Fibroblast of skin of abdomen (primary cell): Measurements from ENCODE around the gene RASGRP1.
A peak's percentile ranks its signal among the peaks of the same experiment; 100 is the strongest.

Source experiments
- DNase-seq: peaks from one replicate; pipeline ENCODE4 v3.0.0-alpha.2; 2013

The RASGRP1 gene

DNA sequence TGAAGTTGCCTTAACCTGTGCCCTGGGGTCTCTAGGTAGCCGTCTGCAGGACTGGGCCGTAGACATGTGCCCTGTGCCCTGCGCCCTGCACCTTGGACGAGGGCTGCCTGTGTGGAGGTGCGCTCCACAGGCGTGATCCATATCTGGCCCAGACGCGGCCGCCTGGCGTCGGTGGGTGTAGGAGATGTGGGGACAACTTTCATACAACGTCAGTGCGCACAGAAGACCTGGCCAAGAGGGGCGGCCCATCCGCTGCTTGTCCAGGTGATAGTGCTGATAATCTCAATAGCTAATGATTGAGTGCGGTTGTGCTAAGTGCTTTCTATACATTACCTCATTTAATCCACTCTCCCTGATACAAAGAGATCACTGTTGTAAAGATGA lies 665 bp upstream of the RASGRP1 start:
- no peak for DNase-seq

DNA sequence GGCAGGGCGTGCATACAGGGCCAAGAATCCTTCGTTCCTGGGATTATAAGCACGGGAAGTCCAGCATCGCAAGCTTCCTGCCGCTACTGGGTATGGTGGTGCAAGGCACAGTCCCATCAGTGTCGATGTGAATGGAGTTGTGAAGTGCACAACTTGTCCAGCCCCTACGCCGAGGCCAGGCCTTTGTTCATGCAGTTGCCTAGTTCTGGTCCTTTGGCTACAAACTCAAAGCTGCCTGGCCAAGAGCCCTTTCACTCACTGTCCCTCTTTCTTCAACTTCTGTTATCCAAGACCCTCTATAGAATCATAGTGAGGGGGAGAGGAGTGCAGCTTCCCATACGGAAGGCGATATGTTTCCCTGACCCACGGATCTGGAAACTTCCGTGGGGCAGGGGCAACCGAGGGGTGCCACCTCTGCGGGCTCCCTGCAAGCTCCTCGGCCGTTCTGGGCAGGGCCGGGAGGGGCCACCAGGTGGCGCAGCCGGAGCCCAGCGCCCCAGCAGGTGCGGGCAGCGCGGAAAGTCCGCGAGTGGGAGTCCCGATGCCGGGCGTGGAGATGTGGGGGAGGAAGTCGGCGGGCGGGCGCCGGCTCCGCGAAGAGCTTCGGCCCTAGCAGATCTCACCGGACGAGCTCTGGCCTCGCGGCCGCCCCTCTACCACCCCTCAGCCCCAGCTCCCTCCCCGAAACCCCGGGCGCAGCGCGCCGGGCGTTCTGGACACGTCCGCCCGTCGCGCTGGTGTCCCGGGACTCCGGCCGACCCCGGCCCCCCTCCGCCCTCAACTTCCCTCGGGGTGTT lies 693 bp downstream of the RASGRP1 start:
- DNase-seq: peak; percentile 29

DNA sequence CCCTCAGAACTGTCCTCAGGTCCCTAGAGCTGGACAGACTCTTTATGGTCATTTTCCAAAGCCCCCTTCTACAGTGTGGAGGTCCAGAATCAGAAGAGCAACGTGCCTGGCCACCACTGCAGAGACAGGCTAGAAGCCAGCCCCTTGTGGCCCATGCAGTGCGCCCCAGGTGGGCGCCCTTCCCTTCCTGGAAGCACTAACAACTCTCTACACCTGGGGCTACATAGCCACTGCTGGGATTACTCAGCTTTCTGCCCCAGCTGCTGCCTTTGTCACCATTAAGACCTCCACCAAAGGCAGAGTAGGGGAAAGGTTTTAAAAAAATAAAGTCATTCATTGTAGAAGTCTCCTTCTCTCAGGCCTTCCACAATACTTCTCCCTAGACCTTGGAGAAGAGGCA lies 2.3 kb downstream of the RASGRP1 start:
- no peak for DNase-seq

DNA sequence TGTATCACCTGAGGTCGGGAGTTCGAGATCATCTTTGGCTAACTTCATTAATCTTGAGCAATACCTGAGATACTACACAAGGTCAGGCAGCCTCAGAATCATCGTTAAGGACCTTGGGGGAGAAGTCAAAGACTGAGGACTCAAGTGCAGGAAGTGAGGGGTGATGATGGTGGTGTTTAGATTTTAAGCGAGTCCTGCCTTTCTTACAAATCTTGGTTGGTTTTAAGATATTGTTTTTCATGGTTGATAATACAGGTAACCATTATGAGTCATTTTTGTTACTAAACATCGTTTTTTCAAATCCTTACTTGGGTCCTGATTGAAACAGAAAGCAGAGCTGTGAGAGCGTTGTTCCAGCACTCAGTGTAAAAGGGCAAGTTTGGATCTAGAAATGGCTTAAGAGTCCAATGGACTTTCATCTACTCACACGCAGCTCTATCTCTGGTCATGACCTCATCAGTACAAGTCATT lies 4.1 kb downstream of the RASGRP1 start:
- DNase-seq: no peak

DNA sequence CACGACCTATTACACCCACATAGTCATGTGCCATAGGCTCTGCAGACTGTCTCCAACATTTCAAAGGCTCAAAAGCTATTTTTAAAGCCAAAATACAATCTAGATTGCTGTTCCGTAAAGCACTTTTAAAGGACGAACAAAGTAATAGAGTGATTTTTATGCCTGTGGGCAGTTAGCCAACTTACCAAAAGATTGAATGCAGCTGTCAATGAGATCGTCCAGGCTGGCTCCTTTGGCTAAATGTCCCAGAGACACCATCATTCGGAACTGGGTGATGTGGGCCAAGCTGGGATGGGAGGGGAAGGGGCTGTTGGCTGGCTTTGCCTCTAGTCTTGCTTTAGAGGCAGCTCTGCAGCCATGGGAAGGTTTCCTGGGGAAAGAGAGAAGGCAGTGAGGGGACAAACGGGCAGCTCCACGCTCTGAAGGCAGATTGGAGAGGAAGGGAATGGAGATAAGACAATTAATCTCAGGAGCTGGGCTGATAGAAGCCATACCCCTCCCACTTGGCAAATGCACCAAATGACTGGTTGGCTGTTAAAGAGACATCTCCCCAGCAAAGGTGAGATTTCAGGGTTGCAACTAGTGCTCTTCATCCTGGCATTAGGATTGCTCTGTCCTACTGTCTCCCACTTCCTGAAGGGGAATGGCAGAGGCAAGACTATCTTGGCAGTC lies 4.8 kb downstream of the RASGRP1 start:
- DNase-seq: peak; percentile 21

DNA sequence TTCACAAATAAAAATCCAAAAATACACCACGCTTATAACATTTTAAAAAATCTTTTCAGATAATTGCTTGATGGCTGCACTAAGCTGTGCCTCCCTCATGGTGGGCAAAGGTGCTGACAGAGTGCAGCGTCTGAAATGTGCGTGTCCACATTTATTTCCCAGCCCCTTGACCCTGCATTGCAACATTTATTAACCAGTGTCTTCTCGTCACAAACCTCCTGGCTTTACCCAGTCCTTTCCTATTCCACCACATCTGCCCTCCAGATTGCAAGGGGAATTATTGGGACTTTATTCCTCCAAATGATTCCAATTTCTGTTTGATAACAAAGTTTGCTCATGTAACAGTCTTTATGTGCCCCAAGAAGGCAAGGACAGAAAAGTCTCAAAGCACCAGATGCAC lies 5.5 kb downstream of the RASGRP1 start:
- DNase-seq: peak; percentile 20

DNA sequence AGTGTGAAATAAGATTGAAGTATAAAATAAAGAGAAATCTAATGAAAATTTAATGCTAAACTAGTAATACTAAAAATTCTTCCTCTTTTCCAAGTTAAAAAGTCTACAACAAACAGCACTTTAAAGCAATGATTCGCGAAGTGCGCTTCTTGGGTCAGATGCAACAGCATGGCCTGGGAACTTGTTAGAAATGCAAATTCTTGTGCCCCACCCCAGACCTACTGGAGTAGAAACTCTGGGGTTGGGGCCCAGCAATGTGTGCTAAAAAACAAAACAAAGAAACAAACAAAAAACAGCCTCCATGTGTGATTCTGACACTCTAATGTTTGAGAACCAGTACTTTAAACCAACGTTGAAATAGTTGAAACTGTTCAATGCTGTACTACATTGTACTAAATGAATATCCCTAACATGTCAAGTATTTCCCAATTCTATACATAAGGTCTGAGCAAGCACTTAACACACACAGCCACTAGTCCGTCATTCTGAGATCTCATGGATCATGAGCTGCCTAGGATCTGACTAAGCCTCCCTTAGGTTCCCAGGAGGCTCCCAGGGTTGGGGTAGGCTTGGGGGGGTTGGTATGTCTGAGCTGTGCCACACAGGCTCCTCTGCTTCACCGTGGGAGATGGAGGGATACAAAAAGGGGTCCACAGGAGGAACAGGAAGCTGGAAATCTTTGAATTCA lies 6.1 kb downstream of the RASGRP1 start:
- peak; percentile 90 for DNase-seq

DNA sequence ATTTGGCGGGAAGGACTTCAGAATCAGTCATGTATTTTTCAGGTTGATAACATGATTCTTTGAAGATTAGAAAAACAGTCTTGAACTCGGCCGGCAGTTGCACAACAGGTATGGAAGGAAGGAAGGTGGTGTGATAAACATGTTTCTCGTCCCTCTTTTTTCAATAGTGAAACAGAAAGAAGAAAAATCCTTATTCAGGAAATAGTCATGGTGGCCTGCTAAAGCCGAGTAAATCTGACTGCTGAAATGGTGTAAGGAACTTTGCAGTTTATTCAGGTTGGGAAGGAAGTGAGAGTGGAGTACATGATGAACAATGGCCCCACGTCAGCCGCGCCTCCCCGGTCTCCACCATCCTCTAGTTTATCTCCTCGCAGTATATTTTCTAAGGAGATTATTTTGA lies 6.7 kb downstream of the RASGRP1 start:
- no peak for DNase-seq

DNA sequence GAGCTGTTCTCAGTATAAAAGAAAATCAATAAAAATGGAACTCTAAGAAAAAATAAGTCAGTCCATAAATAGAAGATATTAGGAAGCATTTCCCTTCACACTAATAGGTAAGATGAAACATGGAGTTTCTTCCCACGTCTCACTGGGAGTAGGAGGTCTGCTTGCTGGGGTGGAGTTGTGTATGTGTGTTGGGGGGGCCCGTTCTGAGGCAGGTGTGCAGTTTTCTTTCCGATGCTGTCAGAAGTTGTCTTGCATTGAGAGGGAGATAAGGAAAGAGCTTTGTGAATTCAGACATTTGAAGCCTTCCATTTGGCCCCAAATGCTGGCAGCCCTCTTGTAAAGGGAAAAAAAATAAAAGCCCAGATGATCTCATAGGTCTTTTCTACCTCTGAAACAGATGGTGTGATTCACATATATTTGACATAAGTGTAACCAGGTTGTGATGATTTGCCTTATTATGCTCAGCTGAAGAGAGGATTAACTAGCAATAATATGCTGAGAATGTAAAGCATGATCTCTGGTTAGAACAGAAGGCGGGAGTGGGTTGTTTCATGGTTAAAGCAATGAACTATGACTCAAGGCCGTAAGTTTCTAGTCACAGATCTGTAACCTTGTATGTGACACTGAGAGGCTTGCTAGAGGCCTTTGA lies 8.8 kb downstream of the RASGRP1 start:
- DNase-seq: peak; percentile 95

DNA sequence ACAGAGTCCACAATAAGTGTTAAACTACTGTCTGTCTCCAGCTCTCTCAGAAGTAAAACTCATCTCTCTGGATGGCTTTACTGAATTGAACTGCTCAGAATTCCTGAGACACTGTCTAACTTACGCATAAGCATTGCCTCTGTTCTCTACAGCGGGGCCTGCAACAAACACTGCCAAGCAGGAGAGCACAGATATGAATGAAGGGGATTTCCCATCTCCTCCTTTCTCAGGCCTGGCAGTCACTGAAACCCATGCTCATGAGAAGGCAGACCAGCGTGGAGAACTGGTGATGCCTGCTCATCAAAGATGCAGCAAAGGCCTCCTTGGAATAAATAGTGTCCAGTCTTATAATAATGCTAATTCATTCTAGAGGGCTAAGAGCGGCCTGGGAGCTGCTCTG lies 10.3 kb downstream of the RASGRP1 start:
- peak; percentile 54 for DNase-seq

DNA sequence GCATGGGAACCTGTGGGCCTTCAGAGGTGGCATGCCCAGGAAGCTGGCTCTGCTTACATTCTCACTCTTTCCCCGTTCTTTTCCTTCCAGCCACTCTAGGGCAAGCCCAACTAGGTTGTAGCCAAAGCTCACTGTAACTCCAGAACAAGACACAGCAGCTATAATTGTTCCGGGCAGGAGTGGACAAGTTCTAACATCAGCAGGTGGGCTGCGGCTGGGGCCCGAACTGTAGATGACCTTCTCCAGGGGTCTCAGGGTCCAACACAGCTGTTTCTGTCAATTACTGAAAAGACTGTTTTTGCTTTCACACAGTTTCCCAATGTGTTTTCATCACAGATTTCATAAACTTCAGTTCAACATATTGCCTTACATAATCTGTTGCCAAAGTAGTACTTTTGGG lies 11.5 kb downstream of the RASGRP1 start:
- no peak for DNase-seq

DNA sequence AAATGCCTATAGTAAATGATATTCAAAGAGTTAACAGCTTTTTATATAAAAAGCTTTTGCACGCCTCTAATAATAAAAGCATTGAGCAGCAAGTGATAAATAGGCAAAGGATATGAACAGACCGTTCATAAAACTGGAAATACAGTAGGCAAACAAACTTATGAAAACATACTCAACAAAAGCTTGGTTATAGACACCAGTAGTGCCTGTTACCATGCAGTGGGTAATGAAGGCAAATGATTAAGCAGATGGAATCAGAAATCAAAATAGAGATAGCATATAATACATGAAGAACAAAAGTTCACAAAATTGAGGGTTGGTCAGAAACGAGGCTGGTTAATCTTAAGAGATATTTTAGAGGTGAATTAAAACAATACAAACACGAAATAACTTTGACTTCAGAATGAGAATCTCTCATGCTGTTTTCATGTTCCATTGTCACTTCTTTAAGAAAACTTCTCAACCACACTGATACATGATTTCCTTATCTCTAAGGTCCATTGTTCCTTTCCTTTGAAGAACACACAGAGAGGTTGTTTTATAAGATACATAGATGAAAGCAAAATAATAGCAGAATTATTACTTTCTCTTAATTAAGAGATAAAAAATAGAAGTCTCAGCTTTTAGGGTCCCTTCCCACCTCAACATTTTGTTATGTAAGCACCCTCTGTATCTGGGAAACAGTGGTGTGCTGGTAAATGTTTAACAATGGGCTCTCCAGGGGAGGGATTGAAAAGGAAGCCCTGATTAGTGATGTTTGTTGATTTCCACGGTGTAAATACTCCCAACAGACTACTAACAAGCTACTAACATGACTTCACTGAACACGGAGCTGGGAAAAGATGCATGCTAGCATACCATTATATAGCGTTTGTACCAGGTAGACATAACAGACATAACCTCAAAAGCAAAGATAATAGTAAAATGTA lies 12.6 kb downstream of the RASGRP1 start:
- no peak for DNase-seq

DNA sequence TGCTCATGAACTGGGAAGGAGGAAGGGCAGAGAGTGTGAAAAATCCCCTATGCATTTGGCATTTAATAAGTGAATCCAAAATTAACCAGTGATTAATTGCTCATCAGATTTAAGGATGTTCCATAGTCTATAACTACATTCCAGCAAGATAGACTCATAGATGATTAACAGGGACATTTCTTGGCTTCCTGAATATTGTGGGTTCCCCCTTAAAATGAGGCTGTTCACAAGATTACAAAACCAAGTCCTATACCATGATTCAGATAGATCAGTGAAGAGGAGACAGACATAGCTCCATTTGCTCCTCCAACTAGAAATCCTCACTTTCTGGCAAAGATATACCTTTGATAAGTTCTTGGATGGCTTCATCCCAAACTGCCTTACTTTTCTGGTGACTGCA lies 15.4 kb downstream of the RASGRP1 start:
- peak; percentile 90 for DNase-seq

DNA sequence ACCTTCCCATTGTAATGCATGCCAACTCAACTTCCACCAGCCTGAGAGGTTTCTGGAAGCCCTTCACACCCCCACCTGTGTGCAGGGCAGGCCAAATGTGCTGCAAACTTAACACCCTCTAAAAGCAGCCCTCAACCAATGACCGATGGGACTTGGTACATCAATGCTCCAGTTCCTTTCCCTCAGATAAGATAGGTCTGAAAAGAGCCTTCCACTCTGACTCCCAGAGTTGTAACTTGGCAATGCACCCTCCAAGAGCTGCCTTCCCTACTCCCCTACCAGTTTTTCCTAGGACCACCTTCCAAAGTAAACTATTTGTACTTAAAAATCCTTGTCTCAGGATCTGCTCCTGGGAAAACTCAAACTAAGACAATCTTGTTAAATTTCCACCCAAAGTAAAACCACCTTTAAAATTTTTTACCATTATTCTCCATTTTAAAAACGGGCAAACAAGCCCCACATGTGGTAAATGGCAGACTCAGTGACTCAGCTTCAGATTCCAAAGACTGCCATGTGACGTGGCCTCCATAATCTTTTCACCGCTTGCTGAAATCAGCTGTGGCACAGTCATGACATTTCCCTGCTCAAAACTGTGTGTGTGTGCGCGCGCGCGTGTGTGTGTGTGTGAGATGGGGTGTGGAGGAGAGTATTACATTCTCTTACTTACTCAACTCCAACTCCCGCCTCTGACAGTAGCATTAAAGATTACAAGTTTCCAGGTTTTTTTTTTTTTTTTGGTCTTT lies 17.2 kb downstream of the RASGRP1 start:
- DNase-seq: peak; percentile 86

DNA sequence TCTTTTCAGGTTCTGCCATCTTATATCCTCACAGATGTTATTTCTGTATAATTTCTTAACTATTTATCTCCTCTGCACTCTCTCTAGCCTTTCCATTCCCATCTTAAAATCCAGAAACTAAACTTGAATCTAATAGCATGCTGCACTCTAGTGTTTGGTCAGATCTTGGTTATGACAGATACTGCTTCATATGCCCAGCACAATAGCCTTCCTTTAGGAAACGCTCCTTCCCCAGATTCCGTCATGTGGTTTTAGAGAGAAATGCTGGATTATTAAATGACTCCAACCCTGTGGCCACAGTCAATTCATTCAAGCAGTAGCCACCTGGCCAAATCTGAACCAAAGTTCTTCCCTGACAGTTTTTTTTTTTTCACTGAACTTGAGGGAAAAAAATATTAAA lies 19.4 kb downstream of the RASGRP1 start:
- DNase-seq: peak; percentile 40

DNA sequence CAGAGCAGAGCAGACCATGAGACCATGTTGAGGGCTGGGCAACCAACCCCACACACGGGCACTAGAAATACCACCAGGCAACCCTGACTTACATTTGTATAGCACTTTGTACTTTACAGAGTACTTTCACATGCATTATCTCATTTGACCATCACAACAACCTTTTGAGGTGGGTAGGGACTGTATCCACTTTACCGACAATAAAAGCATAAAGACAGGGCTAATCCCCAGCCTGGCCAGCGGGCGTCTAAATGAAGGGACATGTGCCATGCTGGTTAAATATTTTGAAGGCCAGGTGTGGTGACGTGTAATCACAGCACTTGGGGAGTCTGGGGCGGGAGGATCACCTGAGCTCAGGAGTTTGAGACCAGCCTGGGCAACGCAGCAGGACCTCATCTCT lies 23.6 kb downstream of the RASGRP1 start:
- DNase-seq: no peak

DNA sequence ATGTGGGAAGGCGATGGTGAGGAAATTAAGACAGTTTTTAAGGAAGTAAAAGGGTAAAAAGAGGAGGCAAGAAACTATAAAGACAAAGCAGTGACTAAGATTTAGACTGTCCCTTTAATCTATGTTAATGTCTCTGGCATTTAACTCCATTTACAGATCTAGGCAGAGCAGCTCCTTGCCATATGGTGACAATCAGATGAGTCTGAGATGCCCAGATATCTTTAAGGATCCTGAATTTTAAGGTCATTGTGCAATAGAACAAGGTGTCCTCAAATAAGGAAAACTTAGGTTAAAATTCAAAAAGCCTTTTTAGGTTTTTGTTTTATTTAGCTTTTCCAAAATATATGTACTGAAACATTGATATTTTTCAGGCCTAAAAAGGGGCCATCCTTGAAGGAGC lies 24.1 kb downstream of the RASGRP1 start:
- no peak for DNase-seq

DNA sequence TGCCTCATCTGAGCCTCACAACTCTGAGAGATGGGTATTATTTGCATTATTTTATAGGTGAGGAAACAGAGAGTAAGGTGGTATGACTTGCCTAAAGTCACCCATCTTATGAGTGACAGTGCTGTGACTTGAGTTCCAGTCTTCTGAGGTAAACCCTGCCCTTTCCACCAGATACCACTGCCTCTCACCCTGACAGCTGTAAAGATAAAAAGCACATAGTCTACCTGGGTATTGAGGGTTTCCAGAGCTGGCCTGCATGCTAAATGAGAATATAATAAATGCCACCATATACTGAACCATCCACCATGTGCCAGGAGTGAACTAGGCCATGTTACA lies 25.6 kb downstream of the RASGRP1 start:
- no peak for DNase-seq

DNA sequence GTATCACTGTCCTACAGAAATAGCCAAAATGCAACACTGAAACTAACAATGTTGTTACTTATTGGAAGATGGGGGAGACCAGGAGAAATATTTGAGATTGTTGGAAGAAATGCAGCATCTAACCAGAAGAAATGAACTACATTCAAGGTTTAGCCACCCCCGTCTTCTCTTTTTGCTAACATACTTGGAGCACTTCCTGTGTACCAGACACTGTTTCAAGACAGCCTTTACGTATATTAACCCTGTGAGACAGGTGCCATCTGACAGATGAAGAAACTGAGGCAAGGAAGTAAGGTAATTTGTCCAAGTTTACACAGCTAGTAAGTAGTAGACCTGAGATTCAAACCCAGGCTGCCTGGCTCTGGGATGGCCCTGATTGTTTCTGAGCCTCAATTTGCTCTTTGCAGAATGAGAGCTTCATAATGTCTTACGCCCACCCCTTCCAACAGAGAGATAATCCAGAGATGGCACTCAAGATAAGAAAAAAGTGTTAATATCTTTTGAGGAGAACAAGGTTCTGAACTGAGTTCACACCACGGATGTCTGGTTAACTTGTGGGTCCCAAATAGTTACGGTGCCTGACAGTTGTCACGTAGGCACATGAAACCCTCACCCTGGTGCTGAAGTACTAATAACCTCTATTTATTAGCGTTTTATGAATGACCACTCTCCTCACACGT lies 26.1 kb downstream of the RASGRP1 start:
- DNase-seq: no peak

DNA sequence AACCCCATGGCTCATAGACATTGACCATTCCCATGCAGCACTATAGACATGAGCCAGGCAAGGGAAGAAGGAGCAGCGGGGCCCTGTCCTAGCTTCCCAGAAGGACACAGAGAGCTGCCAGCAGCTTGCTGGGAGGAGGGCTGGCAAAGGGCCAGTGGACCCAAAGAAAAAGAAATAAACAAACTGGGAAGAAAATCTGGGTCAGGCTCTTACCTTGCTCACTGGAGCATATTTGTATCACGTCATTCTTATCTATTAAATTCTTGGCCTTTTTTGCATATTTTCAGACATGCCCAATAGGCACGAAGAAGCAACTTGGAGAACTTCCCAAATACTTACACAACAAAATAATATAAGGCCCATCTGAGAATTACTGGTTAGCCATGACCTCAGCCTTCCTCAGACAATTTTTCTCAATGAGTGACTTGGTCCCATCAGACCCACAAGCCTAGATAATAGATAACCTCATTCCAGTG lies 28.4 kb downstream of the RASGRP1 start:
- DNase-seq: peak; percentile 97
